GM19328 (cell line): ENCODE data around the gene PIK3CG.
"Not testable (repeated sequence)": the region's sequence is repeated elsewhere in the genome, so short reads cannot be mapped to it uniquely, and the experiment has no call there.

ENCODE experiments used
- ATAC-seq: cut with Tn5 transposase; IDR thresholded peaks from one replicate; pipeline ENCODE4 v1.9.1; 2021; ENCODE audit warnings: mild to moderate bottlenecking, moderate library complexity; ENCODE audit not compliant: unreplicated experiment

The PIK3CG gene

GRCh38 chr7:106865130-106866041, at the start of gene PIK3CG:
Gene PIK3CG, plus strand, starts transcription at chr7:106865282. Its CDS starts 2,280 bp downstream, at chr7:106867562.
- peak; percentile 70 for ATAC-seq

GRCh38 chr7:106817098-106817497, 48.0 kb upstream of the PIK3CG start:
- no peak for ATAC-seq

- ATAC-seq, result no peak
These were observed 46.3 kb upstream of the PIK3CG start for GRCh38 chr7:106818736-106819135.

- no peak for ATAC-seq
These were observed 45.5 kb upstream of the PIK3CG start for GRCh38 chr7:106819546-106819945.

- ATAC-seq, result no peak
These were observed 44.5 kb upstream of the PIK3CG start for GRCh38 chr7:106820321-106821217.

GRCh38 chr7:106823631-106824030, 41.5 kb upstream of the PIK3CG start:
- no peak for ATAC-seq

- ATAC-seq, result no peak
These were observed 40.6 kb upstream of the PIK3CG start for GRCh38 chr7:106824458-106824857.

GRCh38 chr7:106827626-106828025, 37.5 kb upstream of the PIK3CG start:
- ATAC-seq, result no peak

- ATAC-seq, result no peak
These were observed 35.6 kb upstream of the PIK3CG start for GRCh38 chr7:106829496-106829895.

GRCh38 chr7:106830896-106831295, 34.2 kb upstream of the PIK3CG start:
- not testable (repeated sequence) for ATAC-seq

- ATAC-seq, result no peak
These were observed 28.3 kb upstream of the PIK3CG start for GRCh38 chr7:106836816-106837215.

- ATAC-seq, result no peak
These were observed 25.6 kb upstream of the PIK3CG start for GRCh38 chr7:106839511-106839910.

GRCh38 chr7:106840342-106840741, 24.7 kb upstream of the PIK3CG start:
- ATAC-seq, result no peak

- no peak for ATAC-seq
These were observed 23.1 kb upstream of the PIK3CG start for GRCh38 chr7:106841896-106842390.

- ATAC-seq, result no peak
These were observed 20.6 kb upstream of the PIK3CG start for GRCh38 chr7:106844279-106844997.

GRCh38 chr7:106848049-106848448, 17.0 kb upstream of the PIK3CG start:
- ATAC-seq, result no peak

GRCh38 chr7:106848851-106849442, 16.1 kb upstream of the PIK3CG start:
- ATAC-seq, result no peak

- not testable (repeated sequence) for ATAC-seq
These were observed 13.4 kb upstream of the PIK3CG start for GRCh38 chr7:106851632-106852031.

GRCh38 chr7:106853250-106853908, 11.7 kb upstream of the PIK3CG start:
- no peak for ATAC-seq
